SU-DHL-6 (cell line): Measurements from ENCODE around the gene C1orf50.

Experiments used
- CTCF ChIP-seq: fragments of 200-600 bp; sonication (generic); IDR thresholded peaks from one replicate; pipeline ENCODE4 v1.5.1; 2017; ENCODE audit warnings: antibody characterized with exemption, mild to moderate bottlenecking, low read length, moderate library complexity; ENCODE audit not compliant: insufficient read depth, poor library complexity, severe bottlenecking
- EZH2phosphoT487 ChIP-seq: fragments of 200-600 bp; sonication (generic), shearing (Covaris generic); conservative IDR thresholded peaks from 2 replicates; pipeline ENCODE4 v1.6.1; 2018; ENCODE audit warnings: mild to moderate bottlenecking, antibody characterized with exemption, low read length, moderate library complexity, mixed read lengths

- TF ChIP-seq CTCF (no peak), EZH2phosphoT487 (no peak)
Measured at GRCh38 chr1:42779725-42780124, 12.7 kb downstream of the C1orf50 start.
